Mesothelial cell of epicardium (in vitro differentiated cells): ENCODE measurements around the gene TALDO1. TPM values are rescaled to one million over a fixed set of nuclear protein-coding genes. Genes with fewer than 3 reads are reported as not detected.

Experiments used
- DNase-seq, 2 experiments: peaks; one replicate each; pipeline ENCODE4 v3.0.0; 2021; ENCODE audit warnings: low spot score in 2 of 2; ENCODE audit not compliant: unreplicated experiment in 2 of 2
- H3K27ac Mint-ChIP-seq: 2 replicates; pipeline ENCODE4 v1.8.0; 2021; ENCODE audit warnings: mixed read lengths
- H3K27me3 Mint-ChIP-seq: 2 replicates; pipeline ENCODE4 v1.8.0; 2021; ENCODE audit warnings: low read depth, mixed read lengths
- H3K36me3 Mint-ChIP-seq: 2 replicates; pipeline ENCODE4 v1.8.0; 2021; ENCODE audit warnings: mixed read lengths
- H3K4me1 Mint-ChIP-seq: 2 replicates; pipeline ENCODE4 v1.8.0; 2021; ENCODE audit warnings: mixed read lengths
- H3K4me3 Mint-ChIP-seq: 2 replicates; pipeline ENCODE4 v1.8.0; 2021; ENCODE audit warnings: mild to moderate bottlenecking, moderate library complexity, mixed read lengths
- H3K9me3 Mint-ChIP-seq: 2 replicates; pipeline ENCODE4 v1.8.0; 2021; ENCODE audit warnings: mixed read lengths
- total RNA-seq: library from RNA; stranded (reverse); gene quantifications from 3 replicates; pipeline ENCODE4 v1.2.1, GENCODE V29; 2021
- TF ChIP-seq, protein P1 (sequence below): fragments of 200-600 bp; sonication (generic); IDR thresholded peaks from one replicate; pipeline ENCODE4 v1.5.0; 2021; ENCODE audit warnings: antibody characterized with exemption; ENCODE audit not compliant: unreplicated experiment

Gene TALDO1
- total RNA-seq, 1 donor from 2014 or later: 97.5 TPM

DNA sequence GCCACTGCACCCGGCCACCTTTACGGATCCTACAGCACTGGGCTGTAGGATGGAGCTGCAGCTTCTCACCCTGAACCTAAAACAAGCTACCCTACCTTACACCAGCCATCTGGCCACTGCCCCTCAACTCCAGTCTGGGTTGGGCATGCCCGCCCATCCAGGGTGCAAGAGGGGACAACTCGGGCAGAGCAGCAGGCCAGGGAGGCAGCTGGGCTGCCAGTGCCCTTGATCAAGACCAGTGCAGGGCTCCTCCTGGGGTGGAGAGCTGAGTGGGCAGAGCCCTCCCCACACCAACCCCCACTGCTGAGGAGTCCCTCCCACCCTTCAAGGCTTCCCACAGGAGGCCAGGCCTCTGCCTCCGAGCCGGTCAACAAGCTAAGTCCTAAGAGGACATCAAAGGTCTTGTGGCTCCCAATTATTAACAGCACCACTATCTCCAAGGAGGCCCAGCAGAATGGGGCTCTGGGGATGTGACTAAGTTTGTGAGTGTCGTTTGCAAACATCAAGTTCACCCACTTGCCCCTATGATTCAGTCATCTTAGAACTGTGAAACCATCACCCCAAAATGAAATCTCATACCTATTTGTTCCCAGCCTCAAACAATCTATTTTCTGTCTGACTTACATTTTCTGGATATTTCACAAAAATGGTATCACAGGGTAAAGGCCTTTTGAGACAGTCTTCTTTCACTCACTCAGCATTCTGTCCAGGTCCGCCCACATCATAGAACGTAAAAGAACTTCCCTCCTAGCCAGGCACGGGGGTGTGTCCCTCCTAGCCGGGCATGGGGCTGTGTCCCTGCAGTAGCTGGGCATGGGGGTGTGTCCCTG lies 19.1 kb downstream of the TALDO1 start:
- no peak overlapping the region for H3K4me3 Mint-ChIP-seq
- no peak for DNase-seq
- H3K4me1 Mint-ChIP-seq: no peaks in the 10 kb centered on the region
- no peak overlapping the region for H3K27ac Mint-ChIP-seq
- H3K9me3 Mint-ChIP-seq: no peaks in the 10 kb centered on the region
- H3K27me3 Mint-ChIP-seq: no peaks in the 10 kb centered on the region
- H3K36me3 Mint-ChIP-seq: peaks cover 21% of the 10 kb centered on the region
- TF ChIP-seq, protein P1, sequence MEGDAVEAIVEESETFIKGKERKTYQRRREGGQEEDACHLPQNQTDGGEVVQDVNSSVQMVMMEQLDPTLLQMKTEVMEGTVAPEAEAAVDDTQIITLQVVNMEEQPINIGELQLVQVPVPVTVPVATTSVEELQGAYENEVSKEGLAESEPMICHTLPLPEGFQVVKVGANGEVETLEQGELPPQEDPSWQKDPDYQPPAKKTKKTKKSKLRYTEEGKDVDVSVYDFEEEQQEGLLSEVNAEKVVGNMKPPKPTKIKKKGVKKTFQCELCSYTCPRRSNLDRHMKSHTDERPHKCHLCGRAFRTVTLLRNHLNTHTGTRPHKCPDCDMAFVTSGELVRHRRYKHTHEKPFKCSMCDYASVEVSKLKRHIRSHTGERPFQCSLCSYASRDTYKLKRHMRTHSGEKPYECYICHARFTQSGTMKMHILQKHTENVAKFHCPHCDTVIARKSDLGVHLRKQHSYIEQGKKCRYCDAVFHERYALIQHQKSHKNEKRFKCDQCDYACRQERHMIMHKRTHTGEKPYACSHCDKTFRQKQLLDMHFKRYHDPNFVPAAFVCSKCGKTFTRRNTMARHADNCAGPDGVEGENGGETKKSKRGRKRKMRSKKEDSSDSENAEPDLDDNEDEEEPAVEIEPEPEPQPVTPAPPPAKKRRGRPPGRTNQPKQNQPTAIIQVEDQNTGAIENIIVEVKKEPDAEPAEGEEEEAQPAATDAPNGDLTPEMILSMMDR: no peak

DNA sequence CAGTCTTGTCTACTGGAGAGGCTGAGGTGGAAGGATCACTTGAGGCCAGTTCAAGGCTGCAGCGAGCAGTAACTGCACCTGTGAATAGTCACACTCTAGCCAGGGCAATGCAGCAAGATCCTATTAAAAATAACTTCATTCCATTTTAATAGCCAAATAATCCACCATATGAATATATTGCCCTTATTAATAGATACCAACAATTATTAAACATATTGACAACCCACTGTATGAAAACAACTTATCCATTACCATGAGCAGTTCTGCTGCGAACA lies 19.6 kb downstream of the TALDO1 start:
- Mint-ChIP-seq H3K4me1 (no peaks in the 10 kb centered on the region), H3K36me3 (peaks cover 21% of the 10 kb centered on the region), H3K27me3 (no peaks in the 10 kb centered on the region), H3K4me3 (no peak overlapping the region), H3K9me3 (no peaks in the 10 kb centered on the region), H3K27ac (no peak overlapping the region)
- TF ChIP-seq, protein P1: no peak
- no peak for DNase-seq

DNA sequence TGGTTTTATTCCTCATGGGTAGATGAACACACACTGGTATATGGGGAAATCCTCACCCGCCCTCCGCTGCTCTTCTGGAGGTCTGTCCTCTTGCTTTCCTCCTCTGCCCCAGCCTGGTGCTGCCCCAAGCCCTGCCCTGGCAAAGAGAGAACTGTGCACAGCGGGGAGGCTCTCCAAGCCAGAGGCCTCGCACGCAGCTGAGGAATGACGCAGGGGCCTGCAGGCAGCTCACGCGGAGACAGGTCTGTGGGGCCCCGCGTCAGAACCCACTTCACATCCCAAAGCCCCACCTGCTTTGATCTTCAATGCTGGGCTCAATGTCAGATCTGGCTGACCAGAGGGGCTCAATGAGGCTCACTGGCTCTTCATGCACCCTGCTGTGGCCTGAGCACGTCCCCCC lies 20.0 kb downstream of the TALDO1 start:
- no peaks in the 10 kb centered on the region for H3K4me1 Mint-ChIP-seq
- H3K36me3 Mint-ChIP-seq: peaks cover 20% of the 10 kb centered on the region
- H3K27me3 Mint-ChIP-seq: no peaks in the 10 kb centered on the region
- no peak overlapping the region for H3K27ac Mint-ChIP-seq
- DNase-seq: no peak
- no peak overlapping the region for H3K4me3 Mint-ChIP-seq
- TF ChIP-seq, protein P1: no peak
- H3K9me3 Mint-ChIP-seq: no peaks in the 10 kb centered on the region

DNA sequence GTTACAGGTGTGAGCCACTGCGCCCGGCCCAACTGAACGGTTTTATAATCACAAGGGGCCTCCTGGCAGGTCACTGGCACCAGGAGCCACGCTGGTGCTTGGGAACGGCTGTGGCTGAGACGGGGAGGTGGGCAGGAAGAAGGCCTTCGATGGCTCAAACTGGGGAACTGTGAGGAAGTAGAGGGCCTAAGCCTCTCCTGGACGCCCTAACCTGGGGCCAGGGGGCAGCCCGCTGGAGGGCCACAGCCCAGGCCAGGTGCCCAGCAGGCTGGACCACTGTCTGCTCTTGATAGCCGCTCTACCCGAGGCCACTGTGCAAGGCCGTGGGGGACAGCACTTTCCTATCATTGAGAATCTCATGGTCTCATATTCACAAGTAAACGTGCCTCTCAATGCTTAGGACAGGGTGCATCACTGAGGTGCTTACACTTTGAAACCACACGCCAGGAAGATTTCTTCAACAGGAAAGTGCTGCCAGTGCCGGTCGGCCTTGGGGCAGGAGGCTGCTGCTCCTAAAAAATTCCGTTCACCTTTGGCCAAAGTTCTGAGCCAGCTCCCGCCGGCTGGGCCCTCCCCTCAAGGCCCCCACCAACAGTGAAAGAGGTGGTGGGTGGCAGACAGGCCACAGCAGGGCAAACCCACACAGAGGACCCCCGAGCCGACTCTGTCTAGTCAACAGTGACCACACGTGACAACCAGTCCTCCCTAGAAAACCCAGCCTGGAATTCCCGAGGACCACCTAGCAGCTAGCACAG lies 22.8 kb downstream of the TALDO1 start:
- DNase-seq: no peak
- Mint-ChIP-seq H3K27ac (no peak overlapping the region), H3K36me3 (peaks cover 14% of the 10 kb centered on the region), H3K27me3 (no peaks in the 10 kb centered on the region), H3K4me3 (no peak overlapping the region), H3K9me3 (no peaks in the 10 kb centered on the region), H3K4me1 (peaks cover 1% of the 10 kb centered on the region)
- TF ChIP-seq, protein P1: no peak

DNA sequence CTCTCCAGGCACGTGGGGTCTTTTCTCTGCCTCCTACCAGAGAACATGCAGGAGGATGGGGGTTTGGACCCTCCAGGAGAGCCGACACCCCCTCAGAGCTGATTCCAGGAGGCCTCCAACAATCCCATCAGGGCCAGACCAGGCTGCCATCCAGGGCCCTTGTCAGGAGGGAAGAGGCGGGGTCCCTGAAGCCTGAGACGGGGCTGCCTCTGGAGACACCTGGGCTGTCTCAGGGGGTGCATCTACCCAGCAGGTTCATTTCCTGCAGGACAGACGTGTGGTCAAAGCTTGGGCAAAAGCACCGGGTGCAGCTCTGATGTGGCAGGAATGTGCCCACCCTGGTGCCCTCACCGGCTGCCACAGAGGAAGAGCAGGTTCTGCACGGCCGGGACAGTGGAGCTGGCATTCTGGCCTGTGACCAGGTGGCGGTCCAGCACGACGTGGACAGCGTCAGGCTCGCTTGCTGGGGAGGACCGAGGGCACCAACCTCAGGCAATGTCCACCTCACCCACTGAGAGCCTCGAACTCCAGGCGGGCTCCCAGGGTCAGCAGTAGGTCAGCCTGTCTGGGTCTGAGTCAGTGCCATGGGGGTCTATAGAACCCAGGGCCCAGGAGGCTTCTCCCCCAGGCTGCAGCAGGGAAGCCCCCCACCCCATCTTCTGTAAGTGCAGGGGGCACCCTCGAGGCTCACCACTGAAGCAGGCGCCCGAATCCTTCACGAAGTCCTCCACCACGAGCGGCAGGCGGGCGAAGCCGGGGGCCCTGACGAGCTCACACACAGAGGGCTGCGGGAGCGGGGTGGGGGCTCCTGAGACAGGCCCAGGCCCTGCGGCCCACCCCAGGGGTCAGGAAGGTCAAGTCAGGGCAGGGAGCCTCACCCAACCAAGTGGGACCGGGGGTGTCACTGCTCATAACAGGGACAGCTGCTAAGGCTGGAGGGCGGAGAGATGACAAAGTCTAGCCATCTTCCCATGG lies 23.7 kb downstream of the TALDO1 start:
- peak in 1 of 2 experiments; percentile 17 for DNase-seq
- peaks cover 14% of the 10 kb centered on the region for H3K36me3 Mint-ChIP-seq
- TF ChIP-seq, protein P1: no peak
- peaks cover 7% of the 10 kb centered on the region for H3K4me1 Mint-ChIP-seq
- H3K27me3 Mint-ChIP-seq: no peaks in the 10 kb centered on the region
- no peaks in the 10 kb centered on the region for H3K9me3 Mint-ChIP-seq
- H3K27ac Mint-ChIP-seq: no peak overlapping the region
- H3K4me3 Mint-ChIP-seq: no peak overlapping the region
